GM21529 (cell line): ENCODE results near the gene CTIF.
A peak's percentile ranks its signal among the peaks of the same experiment; 100 is the strongest.

Source experiments
- ATAC-seq: cut with Tn5 transposase; IDR thresholded peaks from one replicate; pipeline ENCODE4 v1.9.1; 2021; ENCODE audit not compliant: unreplicated experiment

Gene CTIF

GRCh38 chr18:48766026-48766425 lies 227.2 kb downstream of the CTIF start:
- no peak for ATAC-seq

GRCh38 chr18:48766487-48766886 lies 227.7 kb downstream of the CTIF start:
- no peak for ATAC-seq

GRCh38 chr18:48767090-48767690 lies 228.4 kb downstream of the CTIF start:
- ATAC-seq, result no peak

- no peak for ATAC-seq
Measured at GRCh38 chr18:48769006-48769636, 230.3 kb downstream of the CTIF start.

- ATAC-seq, result no peak
Measured at GRCh38 chr18:48770243-48770642, 231.4 kb downstream of the CTIF start.

- ATAC-seq, result no peak
Measured at GRCh38 chr18:48771641-48772375, 233.0 kb downstream of the CTIF start.

- no peak for ATAC-seq
Measured at GRCh38 chr18:48772457-48772856, 233.6 kb downstream of the CTIF start.

GRCh38 chr18:48773821-48774220 lies 235.0 kb downstream of the CTIF start:
- ATAC-seq, result no peak

- no peak for ATAC-seq
Measured at GRCh38 chr18:48774941-48775340, 236.1 kb downstream of the CTIF start.

- ATAC-seq, result no peak
Measured at GRCh38 chr18:48775372-48776155, 236.7 kb downstream of the CTIF start.

GRCh38 chr18:48776156-48776555 lies 237.3 kb downstream of the CTIF start:
- no peak for ATAC-seq

- no peak for ATAC-seq
Measured at GRCh38 chr18:48776641-48777025, 237.8 kb downstream of the CTIF start.

GRCh38 chr18:48777026-48777743 lies 238.4 kb downstream of the CTIF start:
- peak; percentile 76 for ATAC-seq

- no peak for ATAC-seq
Measured at GRCh38 chr18:48777744-48778116, 238.9 kb downstream of the CTIF start.

- ATAC-seq, result peak; percentile 33
Measured at GRCh38 chr18:48778344-48779011, 239.6 kb downstream of the CTIF start.

GRCh38 chr18:48779462-48779861 lies 240.6 kb downstream of the CTIF start:
- no peak for ATAC-seq

- ATAC-seq, result no peak
Measured at GRCh38 chr18:48780201-48780912, 241.5 kb downstream of the CTIF start.

- ATAC-seq, result no peak
Measured at GRCh38 chr18:48780913-48781162, 242.0 kb downstream of the CTIF start.

GRCh38 chr18:48781163-48781987 lies 242.5 kb downstream of the CTIF start:
- ATAC-seq, result no peak
